HG02840 (cell line): ENCODE results near the gene VGLL4.

ENCODE experiments used
- ATAC-seq: cut with Tn5 transposase; IDR thresholded peaks from one replicate; pipeline ENCODE4 v1.9.1; 2021; ENCODE audit warnings: mild to moderate bottlenecking, moderate library complexity, moderate number of reproducible peaks; ENCODE audit not compliant: unreplicated experiment, low FRiP score

Gene VGLL4

DNA sequence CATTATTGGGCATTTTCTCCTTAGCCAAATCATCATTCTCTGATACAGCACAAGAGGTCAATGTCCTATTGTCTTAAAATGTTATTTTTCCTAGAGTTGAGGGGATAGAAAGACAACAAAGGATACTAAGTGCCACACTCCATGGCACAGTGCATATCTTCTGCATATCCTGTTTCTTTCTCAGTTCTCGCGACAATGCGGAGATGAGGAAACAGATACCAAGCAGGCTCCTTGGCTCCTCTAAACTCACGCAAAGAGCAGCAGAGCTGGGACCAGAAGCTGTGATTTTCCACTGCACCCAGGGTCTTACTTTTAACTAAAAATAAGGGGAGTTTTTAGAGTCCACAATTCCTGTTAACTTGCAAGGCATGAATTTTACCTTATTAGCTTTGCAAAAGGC lies 10.5 kb upstream of the VGLL4 start:
- no peak for ATAC-seq

- no peak for ATAC-seq
These were observed 9.8 kb upstream of the VGLL4 start for GRCh38 chr3:11653298-11654055.

DNA sequence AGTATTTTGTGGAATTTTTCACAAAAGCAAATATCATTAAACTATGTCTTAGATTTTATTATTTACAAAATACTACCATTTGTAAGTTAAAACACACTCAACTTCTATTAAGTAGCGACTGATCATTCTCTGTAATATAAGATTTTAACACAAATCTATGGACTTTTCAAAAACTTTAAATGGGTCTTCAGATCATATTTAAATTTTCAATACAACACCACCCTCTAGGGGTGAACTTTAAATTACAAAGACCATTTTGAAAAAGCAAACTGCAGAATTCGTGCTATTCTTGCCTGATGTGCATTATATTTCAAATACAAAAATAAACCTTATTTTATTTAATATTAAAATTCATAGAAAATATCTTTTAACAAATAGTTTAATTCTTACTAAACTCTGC lies 8.2 kb upstream of the VGLL4 start:
- no peak for ATAC-seq

- no peak for ATAC-seq
These were observed 7.8 kb upstream of the VGLL4 start for GRCh38 chr3:11651477-11651876.

DNA sequence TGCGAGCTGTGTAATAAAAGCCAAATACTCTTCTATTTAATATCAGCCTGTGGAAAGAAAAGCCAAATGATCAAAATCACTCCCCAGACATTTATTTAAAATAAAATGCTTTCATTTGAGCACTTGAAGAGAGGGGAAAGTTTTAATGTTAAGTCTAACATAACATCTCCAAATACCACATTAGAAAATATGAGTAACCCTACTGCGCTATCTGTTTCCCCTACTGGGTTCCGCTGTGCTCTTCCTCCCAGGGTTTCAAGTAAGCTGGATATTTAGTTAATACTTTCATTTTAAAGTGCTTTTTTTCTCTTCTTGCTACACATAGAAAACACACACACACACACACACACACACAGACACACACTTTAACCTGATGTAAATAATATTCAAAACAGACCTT lies 6.7 kb upstream of the VGLL4 start:
- no peak for ATAC-seq

DNA sequence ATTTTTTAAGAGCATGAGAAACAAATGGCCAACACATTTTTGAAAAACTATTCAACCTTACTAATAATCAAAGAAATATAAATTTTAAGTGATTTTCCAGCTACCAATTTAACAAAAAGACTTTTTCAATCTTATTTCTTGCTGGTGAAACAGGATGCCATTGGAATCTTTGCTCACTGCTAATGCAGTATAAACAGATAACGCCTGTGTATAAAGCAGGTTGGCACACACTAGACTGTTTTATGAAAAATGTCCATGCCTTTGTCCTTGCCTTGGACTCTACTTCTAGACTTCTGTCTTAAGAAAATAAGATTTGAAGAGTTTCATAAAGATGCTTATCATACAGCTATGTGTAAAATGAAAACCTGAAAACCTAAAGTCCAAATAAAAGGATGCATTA lies 5.0 kb upstream of the VGLL4 start:
- ATAC-seq, result no peak

DNA sequence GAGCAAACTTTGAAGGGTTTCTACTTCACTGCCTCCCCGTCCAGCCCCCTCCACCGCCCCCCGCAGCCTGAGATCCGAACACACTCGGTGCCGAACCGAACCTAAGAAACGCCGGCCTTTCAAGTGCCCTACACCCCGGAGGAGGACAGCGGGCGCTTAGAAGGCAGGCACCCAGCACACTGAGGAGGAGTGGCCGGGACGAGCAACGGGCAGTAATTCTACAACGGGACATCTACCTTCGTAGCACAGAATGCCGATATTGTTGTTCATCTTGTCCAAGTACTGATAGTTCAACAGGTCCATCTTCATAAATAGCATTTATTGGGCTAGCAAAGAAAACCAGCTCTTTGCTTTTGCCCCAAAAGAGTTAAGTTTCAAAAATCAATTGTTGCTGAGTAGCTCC lies 513 bp downstream of the VGLL4 start:
- ATAC-seq, result no peak

DNA sequence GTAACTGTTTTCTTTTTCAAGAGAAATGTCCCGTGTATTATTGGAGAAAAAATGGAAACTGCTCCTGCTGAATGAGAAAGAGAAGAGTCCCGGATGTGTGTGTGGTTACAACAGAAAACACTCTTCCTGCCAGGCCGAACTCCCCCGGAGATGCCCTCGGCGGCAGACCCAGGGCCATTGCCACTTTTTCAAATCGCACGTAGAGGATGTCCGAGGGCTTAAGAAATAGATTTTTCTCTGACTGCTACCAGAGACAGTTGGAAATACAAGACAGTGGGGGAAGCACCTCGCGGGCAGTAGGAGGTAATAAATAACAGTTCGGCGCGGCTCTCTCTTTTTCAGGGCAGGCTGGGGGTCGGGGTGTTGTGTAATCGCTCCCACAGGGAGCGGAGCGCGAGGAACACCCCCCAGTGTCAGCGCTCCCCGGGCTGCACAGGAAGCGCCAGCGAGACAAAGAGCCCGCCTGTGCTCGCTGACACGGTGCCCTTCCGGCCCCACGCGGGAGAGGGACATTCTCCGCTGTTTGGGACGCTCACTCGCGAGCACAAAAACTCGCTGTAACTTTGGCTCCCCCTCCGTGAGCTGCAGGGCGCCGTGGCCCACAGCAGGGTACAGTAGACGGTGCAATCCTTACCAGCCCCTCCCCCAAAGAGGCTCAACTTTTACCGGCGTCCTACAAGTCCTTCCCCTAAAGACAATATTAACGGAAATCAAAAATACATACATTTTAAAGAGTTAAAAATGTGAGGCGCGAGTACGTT lies 1.1 kb downstream of the VGLL4 start:
- ATAC-seq, result peak; percentile 66

- ATAC-seq, result no peak
These were observed 1.9 kb downstream of the VGLL4 start for GRCh38 chr3:11641683-11642430.

GRCh38 chr3:11641316-11641682 lies 2.4 kb downstream of the VGLL4 start:
- no peak for ATAC-seq

GRCh38 chr3:11640009-11640673 lies 3.6 kb downstream of the VGLL4 start:
- ATAC-seq, result no peak

GRCh38 chr3:11638495-11639358 lies 5.0 kb downstream of the VGLL4 start:
- no peak for ATAC-seq

GRCh38 chr3:11637901-11638458 lies 5.7 kb downstream of the VGLL4 start:
- no peak for ATAC-seq

DNA sequence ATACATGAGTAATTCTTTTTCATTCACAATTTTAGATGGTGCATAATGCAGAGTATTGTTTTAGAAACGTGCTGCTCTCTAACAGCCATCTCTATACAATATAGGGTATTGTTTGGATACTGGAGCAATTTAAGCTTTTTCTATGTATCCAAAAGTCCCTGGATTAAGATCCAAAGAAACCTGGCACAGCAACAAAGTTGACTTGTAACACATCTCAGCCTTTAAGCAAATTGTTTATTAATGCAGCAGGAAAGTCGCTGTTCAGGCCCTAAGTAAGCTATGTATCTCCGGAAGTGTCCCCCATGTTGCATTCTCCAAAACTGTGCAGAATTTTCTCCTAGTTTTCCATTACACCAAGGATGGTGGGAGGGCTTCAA lies 7.3 kb downstream of the VGLL4 start:
- ATAC-seq, result no peak

DNA sequence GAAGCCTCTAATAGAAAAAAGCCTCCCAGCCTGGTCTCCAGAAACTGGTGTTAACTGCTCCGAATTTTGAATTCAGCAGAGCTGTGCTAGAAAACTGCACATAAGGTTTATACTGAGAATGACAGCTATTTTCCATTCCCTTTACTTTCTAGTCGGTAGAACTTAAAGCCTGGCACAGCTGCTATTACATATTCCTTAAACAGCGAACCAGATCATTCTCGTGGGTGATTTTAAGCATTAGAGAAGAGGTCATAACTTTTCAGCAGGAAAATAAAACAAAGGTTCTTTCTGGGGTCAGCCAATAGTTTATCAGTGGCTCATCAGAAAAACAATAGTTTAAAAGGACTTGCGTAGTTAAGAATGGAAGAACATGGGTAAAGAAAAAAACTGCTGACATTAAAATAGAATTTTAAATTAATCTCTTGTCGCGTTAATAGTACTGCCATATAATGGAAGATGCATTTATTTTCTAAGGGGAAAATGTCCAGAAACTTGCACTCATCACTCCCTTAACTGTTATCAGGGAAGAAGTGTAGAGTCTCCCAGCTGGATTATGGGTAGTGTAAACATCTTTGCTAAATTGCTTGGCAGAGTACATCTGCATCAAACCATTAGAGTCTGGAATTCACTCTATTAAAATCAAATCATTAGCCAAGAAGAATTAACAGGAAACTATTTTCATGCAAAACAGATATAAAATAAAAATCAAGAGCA lies 7.9 kb downstream of the VGLL4 start:
- ATAC-seq, result no peak

DNA sequence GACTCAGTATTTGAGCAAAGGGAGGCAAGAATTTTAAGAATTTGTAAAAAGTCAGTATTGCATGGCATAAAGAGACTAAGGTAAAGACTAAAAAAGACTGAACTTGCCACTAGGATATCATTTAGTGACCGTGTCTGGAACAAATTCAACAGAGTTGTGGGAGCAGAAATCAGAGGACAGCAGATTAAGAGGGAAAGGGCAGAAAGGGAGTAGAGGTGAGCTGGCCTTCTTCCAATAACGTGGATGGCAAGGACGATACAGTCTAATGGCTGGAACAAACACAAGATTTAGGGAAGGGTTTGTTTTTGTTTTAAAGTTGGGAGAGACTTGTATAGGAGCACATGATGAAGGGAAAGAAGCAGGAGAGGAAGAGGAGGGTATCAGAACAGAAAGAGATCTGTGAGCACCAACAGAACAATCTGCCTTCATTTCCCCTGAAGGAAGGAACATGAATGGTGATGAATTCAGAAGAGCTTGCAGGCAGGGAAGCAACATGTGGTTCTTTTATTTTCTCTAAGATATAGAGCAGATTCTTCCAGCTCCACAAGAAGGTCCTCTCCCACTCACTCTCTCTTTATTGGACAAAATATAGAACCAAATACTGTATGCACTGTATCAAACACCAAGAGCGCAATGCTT lies 8.6 kb downstream of the VGLL4 start:
- ATAC-seq, result no peak

GRCh38 chr3:11634081-11634635 lies 9.6 kb downstream of the VGLL4 start:
- ATAC-seq, result no peak

- ATAC-seq, result no peak
These were observed 10.7 kb downstream of the VGLL4 start for GRCh38 chr3:11632966-11633365.
